GM21717 (cell line): ENCODE results near the gene TPBGL.

Experiments
- ATAC-seq: cut with Tn5 transposase; IDR thresholded peaks from one replicate; pipeline ENCODE4 v1.9.1; 2021; ENCODE audit warnings: mild to moderate bottlenecking, moderate library complexity; ENCODE audit not compliant: unreplicated experiment

The TPBGL gene

GRCh38 chr11:75245356-75246005, 4.9 kb downstream of the TPBGL start:
- ATAC-seq: no peak

- ATAC-seq: no peak
These were observed 5.6 kb downstream of the TPBGL start for GRCh38 chr11:75246006-75246670.

- no peak for ATAC-seq
These were observed 6.2 kb downstream of the TPBGL start for GRCh38 chr11:75246671-75247350.

- no peak for ATAC-seq
These were observed 8.3 kb downstream of the TPBGL start for GRCh38 chr11:75248924-75249256.

- ATAC-seq: no peak
These were observed 9.1 kb downstream of the TPBGL start for GRCh38 chr11:75249704-75250103.

- no peak for ATAC-seq
These were observed 13.8 kb downstream of the TPBGL start for GRCh38 chr11:75254326-75254725.

GRCh38 chr11:75260396-75261170, 20.0 kb downstream of the TPBGL start:
- ATAC-seq: no peak

GRCh38 chr11:75261902-75262361, 21.4 kb downstream of the TPBGL start:
- no peak for ATAC-seq

- ATAC-seq: no peak
These were observed 21.9 kb downstream of the TPBGL start for GRCh38 chr11:75262436-75262835.

GRCh38 chr11:75262961-75263852, 22.6 kb downstream of the TPBGL start:
- no peak for ATAC-seq

GRCh38 chr11:75263944-75264349, 23.4 kb downstream of the TPBGL start:
- ATAC-seq: no peak

GRCh38 chr11:75264356-75264755, 23.8 kb downstream of the TPBGL start:
- ATAC-seq: no peak

- ATAC-seq: no peak
These were observed 24.4 kb downstream of the TPBGL start for GRCh38 chr11:75264971-75265370.

GRCh38 chr11:75265851-75266531, 25.4 kb downstream of the TPBGL start:
- no peak for ATAC-seq

- ATAC-seq: no peak
These were observed 26.8 kb downstream of the TPBGL start for GRCh38 chr11:75267171-75267970.

- no peak for ATAC-seq
These were observed 28.2 kb downstream of the TPBGL start for GRCh38 chr11:75268626-75269366.

GRCh38 chr11:75269367-75269660, 28.7 kb downstream of the TPBGL start:
- no peak for ATAC-seq

- no peak for ATAC-seq
These were observed 29.3 kb downstream of the TPBGL start for GRCh38 chr11:75269896-75270295.
